Left renal pelvis (tissue), 4 donors: ENCODE results near the gene FKBP14. TPM values are rescaled to one million over a fixed set of nuclear protein-coding genes. Genes with fewer than 3 reads are reported as not detected.

Source experiments
- DNase-seq, 4 donors: peaks; one replicate each; pipeline ENCODE4 v3.0.0-alpha.2; 2013; ENCODE audit warnings: low read depth in 4 of 4, low spot score in 3 of 4
- polyA plus RNA-seq, 4 donors: library from polyadenylated mRNA; unstranded; fragments of 120-200 nt; gene quantifications; one replicate each; pipeline ENCODE4 v1.2.1, GENCODE V29; 2013; ENCODE audit not compliant: insufficient read length in 4 of 4

FKBP14 gene
- polyA plus RNA-seq, 4 donors, result 20.6 to 57.5 (median 24.6) TPM

GRCh38 chr7:30036220-30036619, 9.7 kb upstream of the FKBP14 start:
- no peak for DNase-seq

- DNase-seq, result no peak
These were observed 8.0 kb upstream of the FKBP14 start for GRCh38 chr7:30034501-30034900.

- no peak for DNase-seq
These were observed 6.0 kb upstream of the FKBP14 start for GRCh38 chr7:30032310-30033125.

- DNase-seq, result no peak
These were observed 3.2 kb upstream of the FKBP14 start for GRCh38 chr7:30029696-30030095.

- peak in 1 of 4 donors; percentile 50 for DNase-seq
These were observed 2.5 kb upstream of the FKBP14 start for GRCh38 chr7:30028749-30029635.

- DNase-seq, result peak; percentile 76 to 86 (median 84)
These were observed 1.8 kb upstream of the FKBP14 start, which contains the start of gene PLEKHA8 for GRCh38 chr7:30028216-30028748. Gene PLEKHA8 (plus strand): TSS chr7:30028412. CDS start chr7:30028763, 351 bp downstream.

GRCh38 chr7:30027740-30028215, 1.3 kb upstream of the FKBP14 start:
- DNase-seq, result no peak

- DNase-seq, result no peak
These were observed 559 bp upstream of the FKBP14 start for GRCh38 chr7:30027065-30027456.

GRCh38 chr7:30023524-30023923, 3.0 kb downstream of the FKBP14 start:
- DNase-seq, result no peak

GRCh38 chr7:30022991-30023390, 3.5 kb downstream of the FKBP14 start:
- DNase-seq, result no peak

- DNase-seq, result no peak
These were observed 6.0 kb downstream of the FKBP14 start for GRCh38 chr7:30020535-30020934.

- no peak for DNase-seq
These were observed 6.5 kb downstream of the FKBP14 start for GRCh38 chr7:30019960-30020359.

GRCh38 chr7:30019387-30019786, 7.1 kb downstream of the FKBP14 start:
- no peak for DNase-seq

GRCh38 chr7:30018451-30018850, 8.1 kb downstream of the FKBP14 start:
- no peak for DNase-seq

- DNase-seq, result no peak
These were observed 13.7 kb downstream of the FKBP14 start for GRCh38 chr7:30012757-30013156.

- no peak for DNase-seq
These were observed 16.5 kb downstream of the FKBP14 start for GRCh38 chr7:30010021-30010420.

- no peak for DNase-seq
These were observed 21.0 kb downstream of the FKBP14 start for GRCh38 chr7:30005464-30005863.

- no peak for DNase-seq
These were observed 23.4 kb downstream of the FKBP14 start for GRCh38 chr7:30003098-30003497.

GRCh38 chr7:30001998-30002397, 24.5 kb downstream of the FKBP14 start:
- DNase-seq, result no peak

- DNase-seq, result no peak
These were observed 28.0 kb downstream of the FKBP14 start for GRCh38 chr7:29998489-29998888.

GRCh38 chr7:29996321-29996720, 30.2 kb downstream of the FKBP14 start:
- DNase-seq, result no peak
